ENCODE data around the gene NCOA6. TPM values are rescaled to one million over a fixed set of nuclear protein-coding genes. Genes with fewer than 3 reads are reported as not detected.
A peak's percentile ranks its signal among the peaks of the same experiment; 100 is the strongest.

Gene NCOA6
- total RNA-seq, 2 experiments from 2014 or later = 15.7 to 17.2 TPM

GRCh38 chr20:34706912-34707784, 118.3 kb downstream of the NCOA6 start:
- ATAC-seq (no peak), DNase-seq (no peak)
- Mint-ChIP-seq H3K27ac (no peak overlapping the region), H3K4me3 (no peak overlapping the region), H3K27me3 (peaks cover 4% of the 10 kb centered on the region), H3K36me3 (ENCODE audit: low read depth) (peaks cover 6% of the 10 kb centered on the region), H3K4me1 (ENCODE audit: low read depth) (peaks cover 24% of the 10 kb centered on the region), H3K9me3 (no peaks in the 10 kb centered on the region)
- CTCF ChIA-PET = interaction anchor here (0.7 to 6.8 kb wide), 23 partner anchors 7 to 394 kb away, joined by 3 to 56 read pairs (median 4); partner anchors contain the start of gene DYNLRB1
- POLR2A ChIA-PET = interaction anchor here (0.9 to 2.0 kb wide), 2 partner anchors 148 to 162 kb away, joined by 3 to 9 read pairs; partner anchors contain the start of gene MAP1LC3A
- no peak for TF ChIP-seq CTCF (IDR thresholded peaks at IDR 0.05)
- intact Hi-C loops (cut with micrococcal nuclease) = loop anchor here (5.0 kb wide), 1 partner anchor 170 kb away; no protein-coding TSS in a partner anchor

GRCh38 chr20:34706302-34706875, 119.1 kb downstream of the NCOA6 start:
- no peak overlapping the region for H3K27ac Mint-ChIP-seq
- ChIA-PET CTCF (interaction anchor here (1.3 to 2.4 kb wide), 5 partner anchors 144 to 394 kb away, joined by 4 to 16 read pairs (median 9); partner anchors contain the start of gene DYNLRB1), POLR2A (interaction anchor here (0.5 to 2.0 kb wide), 3 partner anchors 148 to 1715 kb away, joined by 3 to 9 read pairs (median 3); partner anchors contain the start of gene MAP1LC3A)

GRCh38 chr20:34705397-34706301, 119.8 kb downstream of the NCOA6 start:
- Mint-ChIP-seq H3K9me3 (no peaks in the 10 kb centered on the region), H3K4me3 (peak overlapping the region; percentile 81), H3K36me3 (ENCODE audit: low read depth) (peaks cover 4% of the 10 kb centered on the region), H3K4me1 (ENCODE audit: low read depth) (peaks cover 23% of the 10 kb centered on the region), H3K27me3 (peaks cover 7% of the 10 kb centered on the region), H3K27ac (no peak overlapping the region)
- POLR2A ChIA-PET = interaction anchor here (0.5 to 2.1 kb wide), 6 partner anchors 28 to 1715 kb away, joined by 3 to 9 read pairs (median 3); partner anchors contain the start of genes MAP1LC3A and PIGU
- ATAC-seq (no peak), DNase-seq (peak; percentile 38)
- no peak for TF ChIP-seq CTCF (IDR thresholded peaks at IDR 0.05)
- CTCF ChIA-PET = interaction anchor here (0.9 to 2.4 kb wide), 6 partner anchors 9 to 393 kb away, joined by 3 to 16 read pairs (median 6); partner anchors contain the start of gene DYNLRB1
- intact Hi-C loops (cut with micrococcal nuclease) = loop anchor here (5.0 kb wide), 1 partner anchor 168 kb away; no protein-coding TSS in a partner anchor

More at GRCh38 chr20:34706302-34706875, 119.1 kb downstream of the NCOA6 start:
- peaks cover 7% of the 10 kb centered on the region for H3K27me3 Mint-ChIP-seq
- H3K4me3 Mint-ChIP-seq = no peak overlapping the region
- intact Hi-C loops (cut with micrococcal nuclease) = loop anchor here (5.0 kb wide), 1 partner anchor 169 kb away; no protein-coding TSS in a partner anchor
- H3K4me1 Mint-ChIP-seq (ENCODE audit: low read depth) = peaks cover 24% of the 10 kb centered on the region
- DNase-seq = no peak
- ATAC-seq = no peak
- H3K9me3 Mint-ChIP-seq = no peaks in the 10 kb centered on the region
- no peak for TF ChIP-seq CTCF (IDR thresholded peaks at IDR 0.05)
- H3K36me3 Mint-ChIP-seq (ENCODE audit: low read depth) = peaks cover 6% of the 10 kb centered on the region

GRCh38 chr20:34705008-34705396, 120.4 kb downstream of the NCOA6 start:
- Mint-ChIP-seq H3K27me3 (peaks cover 7% of the 10 kb centered on the region), H3K9me3 (no peaks in the 10 kb centered on the region), H3K27ac (no peak overlapping the region), H3K4me1 (ENCODE audit: low read depth) (peaks cover 18% of the 10 kb centered on the region), H3K4me3 (peak overlapping the region; percentile 81), H3K36me3 (ENCODE audit: low read depth) (no peaks in the 10 kb centered on the region)
- ATAC-seq (no peak), DNase-seq (no peak)
- intact Hi-C loops (cut with micrococcal nuclease) = loop anchor here (5.0 kb wide), 1 partner anchor 168 kb away; no protein-coding TSS in a partner anchor
- ChIA-PET CTCF (interaction anchor here (0.9 to 2.7 kb wide), 6 partner anchors 9 to 188 kb away, joined by 3 to 16 read pairs (median 8); partner anchors contain the start of gene DYNLRB1), POLR2A (interaction anchor here (0.8 to 2.1 kb wide), 5 partner anchors 27 to 189 kb away, joined by 3 to 9 read pairs (median 3); partner anchors contain the start of genes DYNLRB1, MAP1LC3A and PIGU)
- no peak for TF ChIP-seq CTCF (IDR thresholded peaks at IDR 0.05)

All from activated CD8-positive, alpha-beta T cell treated with anti-CD3 and anti-CD28 coated beads for 36 hours (primary cell).